Prostate gland (tissue), 2 donors: Measurements from ENCODE around the gene ERP44.

ENCODE experiments used
- CTCF ChIP-seq, 4 experiments: fragments of 200-600 bp in 2 of 4; fragments of 450-650 bp in 2 of 4; sonication (generic) in 2 of 4; IDR thresholded peaks; 1 replicate in 3 of 4; 2 replicates in 1 of 4; pipeline ENCODE4 v1.5.1; 2016 to 2019; ENCODE audit warnings: antibody characterized with exemption in 4 of 4, mild to moderate bottlenecking in 2 of 4, moderate library complexity in 2 of 4
- POLR2AphosphoS5 ChIP-seq: sonication (generic); formaldehyde crosslinking; IDR thresholded peaks from one replicate; pipeline ENCODE4 v1.6.1; 2017; ENCODE audit warnings: antibody characterized with exemption

DNA sequence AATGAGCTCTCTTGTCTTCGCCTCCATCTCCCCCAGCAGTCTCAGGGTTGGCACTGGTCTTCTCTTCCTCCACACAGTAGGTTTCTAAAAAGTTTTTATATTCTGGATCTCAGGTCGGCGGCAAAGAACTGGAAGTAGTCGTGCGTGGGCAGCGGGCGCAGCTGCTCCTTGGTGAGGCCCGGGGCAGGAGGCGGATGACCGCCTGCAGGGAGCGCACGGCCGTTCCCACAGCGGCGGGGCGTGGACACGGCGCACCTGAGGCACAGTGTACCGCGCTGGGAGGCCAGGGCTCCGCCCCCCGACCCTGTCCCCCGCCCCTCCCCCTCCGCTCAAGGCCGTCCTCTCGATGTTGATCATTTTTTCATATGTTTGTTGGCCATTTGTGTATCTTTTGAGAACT, 99.9 kb downstream of the ERP44 start:
- TF ChIP-seq CTCF (IDR thresholded peaks at IDR 0.05), result no peak
- TF ChIP-seq POLR2AphosphoS5, result no peak
